ENCODE data around the gene DNAH9. TPM values are rescaled to one million over a fixed set of nuclear protein-coding genes. Genes with fewer than 3 reads are reported as not detected.

DNAH9 gene
- total RNA-seq, 6 experiments from 2014 or later = not detected

DNA sequence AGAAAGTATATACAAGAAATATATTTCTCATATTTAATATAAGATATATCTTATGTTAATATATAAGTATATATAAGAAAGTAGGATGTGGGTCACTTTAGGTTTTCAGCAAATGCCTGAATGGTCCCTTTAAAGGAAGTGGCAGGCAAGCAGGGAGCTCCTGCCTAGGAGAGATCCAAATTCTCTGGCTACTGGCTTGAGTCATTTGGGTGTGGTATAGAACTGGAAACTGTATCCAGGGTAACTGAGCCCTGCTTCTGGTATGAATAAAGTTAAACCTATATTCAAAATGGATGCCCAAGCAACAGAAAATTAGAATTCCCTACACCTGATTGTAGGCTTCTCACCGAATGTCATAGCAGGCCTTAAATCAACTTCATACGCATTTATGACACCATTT is 254.6 kb downstream of the DNAH9 start:
- TF ChIP-seq POLR2A (IDR thresholded peaks at IDR 0.05) (no peak), CTCF (IDR thresholded peaks at IDR 0.05) (no peak)
- ATAC-seq (no peak), DNase-seq (no peak)
- no peaks in the 10 kb centered on the region for H3K36me3 ChIP-seq
- no peak overlapping the region for H3K27ac ChIP-seq
- intact Hi-C loops (cut with DNase I) = loop anchor here in 1 of 2 donors (10.0 kb wide), 1 partner anchor 48 kb away; no protein-coding TSS in a partner anchor
- no peaks in the 10 kb centered on the region for H3K27me3 ChIP-seq
- H3K4me3 ChIP-seq = no peak overlapping the region
- no peaks in the 10 kb centered on the region for H3K4me1 ChIP-seq
- H3K9me3 ChIP-seq = no peaks in the 10 kb centered on the region
- 63% methylated on average over 2 of the region's 2 CpGs for WGBS (ENCODE audit: insufficient coverage, low coverage, low lambda C conversion rate, missing lambda C conversion rate)

DNA sequence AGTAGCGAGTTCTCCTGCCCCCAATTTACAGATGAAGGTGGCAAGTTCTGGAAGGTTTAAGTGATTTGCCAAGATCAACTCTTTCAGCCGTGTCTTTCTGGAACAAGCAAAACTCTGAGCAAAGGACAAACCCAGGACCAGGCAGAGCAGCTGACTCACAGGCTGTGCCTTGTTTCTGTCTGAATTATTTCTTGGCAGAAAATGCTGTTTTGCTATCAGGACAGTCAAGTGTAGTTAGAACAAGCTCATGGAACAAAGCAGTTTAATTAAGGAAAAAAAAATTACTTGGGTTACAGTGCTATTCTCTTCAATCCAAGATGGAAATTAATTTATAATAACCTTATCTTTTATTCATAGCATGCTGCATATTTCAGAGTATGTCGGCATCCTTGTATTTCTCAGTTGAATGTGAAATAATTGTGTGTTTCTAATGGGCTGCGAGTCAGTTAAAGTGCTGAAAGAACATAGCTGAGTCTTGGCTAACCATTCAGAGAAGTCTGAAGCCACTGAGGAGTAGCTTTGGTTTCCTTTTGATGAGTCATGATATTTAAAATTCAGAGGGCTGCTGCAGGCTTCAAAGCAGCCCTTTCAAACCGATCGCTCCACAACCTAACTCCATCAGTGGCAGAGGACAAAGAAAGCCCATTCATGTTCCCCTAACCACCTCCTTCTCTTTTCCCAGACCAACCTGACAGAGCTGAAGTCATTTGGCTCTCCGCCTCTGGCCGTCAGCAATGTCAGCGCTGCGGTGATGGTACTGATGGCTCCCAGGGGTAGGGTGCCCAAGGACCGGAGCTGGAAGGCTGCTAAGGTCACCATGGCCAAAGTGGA is 255.3 kb downstream of the DNAH9 start:
- Histone ChIP-seq H3K4me3 (no peak overlapping the region), H3K27me3 (no peaks in the 10 kb centered on the region), H3K27ac (no peak overlapping the region), H3K9me3 (no peaks in the 10 kb centered on the region), H3K36me3 (no peaks in the 10 kb centered on the region), H3K4me1 (no peaks in the 10 kb centered on the region)
- intact Hi-C loops (cut with DNase I) = loop anchor here in 1 of 2 donors (10.0 kb wide), 1 partner anchor 49 kb away; no protein-coding TSS in a partner anchor
- TF ChIP-seq CTCF (IDR thresholded peaks at IDR 0.05) (no peak), POLR2A (IDR thresholded peaks at IDR 0.05) (no peak)
- DNase-seq (no peak), ATAC-seq (no peak)
- WGBS (ENCODE audit: insufficient coverage, low coverage, low lambda C conversion rate, missing lambda C conversion rate) = 33% methylated on average over 7 of the region's 11 CpGs

DNA sequence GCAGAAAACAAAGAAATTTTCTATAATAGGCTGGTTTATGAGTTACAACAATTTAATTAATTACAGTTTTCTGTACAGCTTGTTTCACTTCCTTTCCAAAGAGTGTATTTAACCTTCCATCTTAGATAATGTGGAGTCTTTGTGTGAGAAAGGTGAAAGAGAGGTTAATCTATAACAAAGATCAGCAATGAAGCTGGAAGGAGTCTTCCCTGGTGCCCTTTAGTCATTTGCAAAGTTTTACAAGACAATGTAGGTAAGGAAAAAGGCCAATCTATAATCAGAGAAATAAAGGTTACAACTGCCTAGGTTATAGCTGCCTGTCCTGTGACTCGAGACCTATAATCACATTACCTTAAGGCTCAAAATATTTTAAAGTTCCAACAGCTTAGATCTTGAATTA is 257.0 kb downstream of the DNAH9 start:
- no peaks in the 10 kb centered on the region for H3K9me3 ChIP-seq
- TF ChIP-seq POLR2A (IDR thresholded peaks at IDR 0.05) (no peak), CTCF (IDR thresholded peaks at IDR 0.05) (no peak)

GRCh38 chr17:11857006-11857405 is 258.7 kb downstream of the DNAH9 start:
- H3K27me3 ChIP-seq = no peaks in the 10 kb centered on the region
- no peaks in the 10 kb centered on the region for H3K4me1 ChIP-seq
- no peak overlapping the region for H3K27ac ChIP-seq
- intact Hi-C loops (cut with DNase I) = loop anchor here in 1 of 2 donors (10.0 kb wide), 1 partner anchor 52 kb away; no protein-coding TSS in a partner anchor
- no peaks in the 10 kb centered on the region for H3K36me3 ChIP-seq
- no peak overlapping the region for H3K4me3 ChIP-seq
- ATAC-seq = no peak
- H3K9me3 ChIP-seq = no peaks in the 10 kb centered on the region
- TF ChIP-seq CTCF (IDR thresholded peaks at IDR 0.05) (no peak), POLR2A (IDR thresholded peaks at IDR 0.05) (no peak)
- DNase-seq = no peak
- 72% methylated on average over 4 of the region's 4 CpGs for WGBS (ENCODE audit: insufficient coverage, low coverage, low lambda C conversion rate, missing lambda C conversion rate)

More for the DNA sequence above, 257.0 kb downstream of the DNAH9 start:
- 56% methylated on average over 1 of the region's 1 CpG for WGBS (ENCODE audit: insufficient coverage, low coverage, low lambda C conversion rate, missing lambda C conversion rate)
- Histone ChIP-seq H3K4me1 (no peaks in the 10 kb centered on the region), H3K36me3 (no peaks in the 10 kb centered on the region), H3K4me3 (no peak overlapping the region), H3K27ac (no peak overlapping the region), H3K27me3 (no peaks in the 10 kb centered on the region)
- intact Hi-C loops (cut with DNase I) = loop anchor here in 1 of 2 donors (10.0 kb wide), 1 partner anchor 51 kb away; no protein-coding TSS in a partner anchor
- no peak for DNase-seq
- ATAC-seq = no peak

Measured in right lobe of liver (tissue), 6 donors.